Stimulated activated CD8-positive, alpha-beta memory T cell treated with anti-CD3 and anti-CD28 coated beads, Interleukin-7, amount 100 ng/mL, for 1 hour (primary cell): ENCODE results near the gene ZNF777.

Experiments
- DNase-seq, 2 donors: peaks; one replicate each; pipeline ENCODE4 v3.0.0-alpha.2; 2020; ENCODE audit warnings: low read depth in 2 of 2

The ZNF777 gene

GRCh38 chr7:149477494-149478443 is 16.9 kb upstream of the ZNF777 start:
- DNase-seq: no peak

DNA sequence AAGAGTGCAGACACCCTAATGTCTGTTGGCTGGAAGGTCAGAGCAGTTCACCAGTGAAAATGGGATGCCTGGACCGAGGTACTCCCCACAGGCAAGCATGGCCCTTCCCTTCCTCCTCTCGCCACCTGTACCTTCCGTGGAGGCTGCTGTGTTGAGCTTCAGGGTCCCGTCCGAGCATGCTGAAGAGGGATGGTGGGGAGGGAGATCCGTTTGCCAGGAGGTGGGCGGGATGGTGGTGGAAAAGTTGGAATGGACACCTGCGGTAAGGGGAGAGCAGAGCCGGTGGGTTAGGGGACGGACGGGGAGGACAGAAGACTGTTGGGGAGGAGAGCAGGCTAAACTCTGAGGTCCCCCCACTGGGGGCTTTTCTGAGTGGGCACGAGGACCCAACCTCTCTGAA is 15.9 kb upstream of the ZNF777 start:
- no peak for DNase-seq

DNA sequence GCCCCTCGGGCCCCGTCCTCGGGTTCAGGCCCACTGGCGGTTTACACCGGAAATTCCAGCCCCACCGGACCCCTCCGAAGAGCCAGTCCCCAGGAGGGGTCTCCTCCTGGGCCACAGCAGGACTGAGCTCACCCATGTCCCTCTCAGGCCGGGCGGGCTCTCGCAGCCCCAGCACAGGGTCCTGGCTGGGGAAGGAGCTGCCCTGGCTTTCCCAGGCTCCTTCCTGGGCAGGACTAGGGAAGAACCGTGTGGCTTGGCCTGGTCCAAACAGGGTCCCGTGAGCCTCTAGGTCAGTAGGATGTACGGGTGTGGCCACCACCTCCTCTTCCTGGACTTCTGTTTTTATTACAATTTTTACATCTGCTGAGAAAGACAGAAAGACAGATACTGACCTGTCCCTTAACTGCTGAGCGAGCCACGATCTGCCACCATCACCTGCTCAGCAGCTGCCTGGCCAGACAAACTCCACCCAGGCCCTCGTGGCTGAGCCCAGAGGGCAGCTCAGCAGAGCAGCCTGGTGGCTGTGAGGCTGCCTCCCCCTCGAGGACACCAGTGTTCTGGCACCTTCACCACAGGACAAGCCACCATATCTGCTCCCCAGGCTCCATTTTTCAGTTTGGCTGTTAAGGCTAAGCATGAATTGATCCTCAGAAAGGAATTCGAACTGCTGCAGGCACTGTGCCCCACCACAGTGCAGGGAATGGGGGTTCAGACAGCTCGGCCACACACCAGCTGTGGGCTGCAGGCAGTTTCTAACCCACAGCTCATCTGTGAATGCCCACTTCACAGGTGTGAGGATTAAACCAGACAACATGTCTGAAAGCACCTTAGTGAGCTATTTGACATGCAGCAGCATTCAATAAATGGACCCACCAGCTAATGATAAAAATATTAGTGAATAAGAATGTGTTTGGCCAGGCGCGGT is 14.5 kb upstream of the ZNF777 start:
- no peak for DNase-seq

GRCh38 chr7:149474309-149475120 is 13.7 kb upstream of the ZNF777 start:
- DNase-seq: no peak

DNA sequence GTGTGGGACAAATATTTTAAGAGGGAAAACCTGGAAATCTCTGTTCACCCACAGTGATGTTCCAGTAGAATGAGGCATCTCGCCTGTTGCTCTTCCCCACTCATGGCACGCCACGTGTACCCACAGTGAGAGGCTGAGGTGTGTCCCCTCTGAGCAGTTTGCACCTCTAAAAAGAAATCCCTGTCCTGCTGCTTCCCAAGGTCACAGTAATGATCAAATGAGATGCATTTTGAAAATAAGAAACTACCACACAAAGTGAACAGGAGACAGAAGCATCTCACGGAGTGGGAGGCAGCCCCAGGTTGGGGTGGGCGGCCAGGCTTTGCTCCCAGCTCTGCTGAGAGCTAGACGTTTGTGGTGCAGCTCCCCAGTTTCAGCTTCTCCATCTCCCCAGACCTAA is 12.4 kb upstream of the ZNF777 start:
- no peak for DNase-seq

DNA sequence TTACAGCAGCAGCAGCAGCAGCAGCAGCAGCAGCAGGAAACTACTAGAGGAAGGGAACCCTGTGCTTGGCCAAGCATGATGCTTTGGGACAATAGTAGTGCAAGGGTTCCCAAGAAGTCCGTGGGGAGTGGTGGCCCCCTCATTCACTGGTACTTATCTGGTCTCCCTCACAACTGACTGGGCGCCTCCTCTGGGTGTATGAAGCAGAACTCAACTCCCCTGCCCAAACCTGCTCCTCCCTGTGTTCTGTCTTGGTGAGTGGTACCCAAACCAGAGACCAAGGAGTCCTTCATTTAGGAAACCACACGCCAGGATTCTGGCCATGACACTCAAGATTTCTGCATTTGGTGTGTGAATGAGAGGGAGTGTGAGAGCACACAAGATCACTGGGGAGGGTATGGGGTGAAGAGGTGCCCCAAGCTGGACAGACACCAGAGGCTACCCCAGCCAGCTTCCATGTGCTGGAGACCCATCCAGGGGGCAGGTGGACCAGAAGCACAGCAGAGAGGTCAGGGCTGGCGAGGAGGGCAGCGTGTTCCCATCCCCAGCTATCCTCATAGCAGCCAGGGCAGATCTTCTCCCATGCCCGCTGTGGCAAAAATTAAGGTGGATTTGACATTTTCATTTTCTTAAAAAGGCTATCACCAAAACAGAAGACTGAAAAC is 10.6 kb upstream of the ZNF777 start:
- no peak for DNase-seq

DNA sequence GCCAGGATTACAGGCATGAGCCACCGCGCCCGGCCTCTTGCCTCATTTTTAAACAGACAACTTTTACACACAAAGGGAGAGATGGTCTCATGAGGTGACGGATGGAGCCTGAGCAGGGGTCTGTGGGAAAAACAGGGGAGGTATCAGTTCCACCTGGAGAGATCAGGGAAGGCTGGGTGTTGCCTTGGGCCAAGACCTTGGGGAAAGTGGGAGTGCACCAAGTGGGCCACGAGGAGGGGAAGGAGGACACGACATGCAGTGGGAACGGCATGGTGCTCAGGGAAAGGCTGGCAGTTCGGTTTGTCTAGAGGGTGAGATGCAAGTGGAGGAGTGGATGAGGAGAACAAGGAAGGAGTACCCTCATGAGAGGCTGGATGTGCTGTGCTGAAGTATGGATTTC is 8.9 kb upstream of the ZNF777 start:
- no peak for DNase-seq

- DNase-seq: no peak
Measured at GRCh38 chr7:149468208-149468607, 7.3 kb upstream of the ZNF777 start.

DNA sequence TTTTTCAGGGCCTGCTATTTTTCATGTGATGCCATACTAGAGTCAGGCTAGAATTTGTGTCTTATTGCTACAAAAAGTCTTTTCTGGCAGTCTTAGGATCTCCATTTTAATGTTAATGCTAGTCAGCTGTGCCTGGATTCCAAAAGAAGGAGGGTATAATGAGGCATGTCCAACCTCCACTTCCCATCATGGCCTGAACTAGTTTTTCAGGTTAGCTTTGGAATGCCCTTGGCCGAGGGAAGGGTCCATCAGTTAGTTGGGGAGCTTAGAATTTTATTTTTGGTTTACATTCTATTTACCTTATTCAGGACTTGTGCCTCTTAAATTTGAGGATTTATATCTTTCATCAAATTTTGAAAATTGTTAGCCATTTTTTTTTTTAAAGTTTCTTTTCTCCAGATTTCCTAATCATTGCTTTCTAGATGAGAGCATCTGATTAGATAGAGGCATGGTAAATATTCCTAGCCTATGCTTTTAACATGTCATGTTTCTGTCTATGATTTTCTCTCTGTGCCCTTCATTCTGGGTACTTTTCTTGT is 6.5 kb upstream of the ZNF777 start:
- no peak for DNase-seq

- no peak for DNase-seq
Measured at GRCh38 chr7:149466364-149466763, 5.5 kb upstream of the ZNF777 start.

DNA sequence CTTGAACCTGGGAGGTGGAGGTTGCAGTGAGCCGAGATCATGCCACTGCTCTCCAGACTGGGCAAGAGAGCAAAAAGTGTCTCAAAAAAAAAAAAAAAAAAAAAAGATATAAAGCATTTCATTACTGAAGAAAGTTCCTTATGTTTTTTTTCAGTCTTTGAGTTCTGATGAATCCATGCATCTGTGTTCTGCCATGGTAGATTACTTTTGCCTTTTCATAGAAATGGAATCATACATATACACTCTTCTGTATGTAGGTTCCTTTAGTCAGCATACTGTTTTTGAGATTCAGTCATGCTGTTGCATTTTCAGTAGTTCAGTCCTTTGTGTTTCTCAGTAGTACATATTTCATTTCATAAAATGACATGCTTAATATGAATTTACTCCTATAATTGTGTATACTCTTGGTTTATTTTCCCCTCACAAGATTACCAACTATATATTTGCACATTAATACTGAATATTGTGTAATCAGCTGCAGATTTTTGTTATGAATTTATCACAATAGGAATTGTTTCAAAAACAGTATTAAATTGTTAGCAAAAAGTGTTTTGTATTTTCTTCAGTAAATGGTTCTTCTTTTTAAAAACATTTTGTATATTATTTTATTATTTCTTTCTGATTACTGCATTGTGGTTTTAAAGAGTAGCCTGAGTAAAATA is 2.8 kb upstream of the ZNF777 start:
- no peak for DNase-seq

DNA sequence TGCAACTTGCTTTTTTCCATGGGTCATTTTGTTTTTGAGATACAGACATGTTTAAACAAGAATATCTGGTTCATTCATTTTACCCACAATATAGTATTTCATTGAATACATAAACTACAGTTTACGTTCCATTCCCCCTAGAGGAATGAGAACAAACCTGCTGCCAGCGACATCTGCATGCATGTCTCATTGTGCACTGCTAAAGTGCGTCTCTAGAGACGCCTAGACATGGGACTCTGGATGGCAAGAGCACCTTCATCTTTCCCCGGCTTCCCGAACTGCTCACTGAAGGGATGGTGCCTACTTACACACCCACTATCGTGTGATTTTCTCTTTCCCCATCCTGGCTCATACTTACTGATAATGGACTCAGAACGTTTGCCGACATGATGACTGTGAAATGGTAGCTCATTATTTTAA is 1.2 kb upstream of the ZNF777 start:
- no peak for DNase-seq

DNA sequence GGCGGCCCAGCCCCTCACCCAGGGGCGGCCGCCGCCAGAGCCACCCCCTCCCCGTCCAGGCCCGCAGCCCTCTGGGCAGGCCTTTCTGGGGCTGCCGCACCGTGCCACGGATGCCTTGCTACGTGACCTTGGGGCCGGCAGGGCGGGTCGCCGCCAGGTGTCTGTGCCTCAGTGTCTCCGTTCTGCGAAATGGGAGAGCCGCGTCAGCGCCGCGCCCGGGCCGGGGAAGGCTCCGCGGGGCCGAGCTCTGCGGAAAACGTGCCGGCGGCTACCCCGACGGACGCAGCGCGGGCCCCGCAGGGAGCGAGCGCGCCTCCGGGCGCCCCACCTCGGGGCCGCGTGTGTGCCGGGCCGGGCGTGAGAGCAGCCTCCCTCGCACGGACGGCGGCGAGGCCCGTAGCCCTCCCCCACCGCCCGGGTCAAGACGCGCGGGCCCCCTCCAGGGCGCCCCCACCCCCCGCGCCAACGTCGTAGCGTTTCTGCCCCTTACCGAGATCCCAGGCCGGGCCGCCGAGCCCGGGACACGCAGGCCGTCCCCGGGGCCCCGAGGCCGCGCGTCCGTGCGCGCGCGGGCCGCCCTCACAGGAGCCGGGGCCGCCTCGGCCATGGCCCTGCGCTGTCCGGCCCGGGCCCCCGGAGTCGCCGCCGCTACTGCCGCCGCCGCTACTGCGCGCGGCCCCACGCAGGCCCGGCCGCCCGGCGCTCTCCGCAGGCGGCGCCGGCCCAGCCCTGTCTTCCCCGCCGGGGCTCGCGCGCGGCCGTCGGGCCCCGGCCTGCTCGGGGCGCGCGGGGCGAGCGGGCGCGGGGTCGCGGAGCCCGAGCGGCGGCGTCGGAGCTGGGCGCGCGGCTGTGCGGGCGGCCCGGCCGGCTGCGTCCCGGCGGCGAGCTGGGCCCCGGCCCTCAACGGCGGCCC is 1.1 kb downstream of the ZNF777 start:
- DNase-seq: no peak

DNA sequence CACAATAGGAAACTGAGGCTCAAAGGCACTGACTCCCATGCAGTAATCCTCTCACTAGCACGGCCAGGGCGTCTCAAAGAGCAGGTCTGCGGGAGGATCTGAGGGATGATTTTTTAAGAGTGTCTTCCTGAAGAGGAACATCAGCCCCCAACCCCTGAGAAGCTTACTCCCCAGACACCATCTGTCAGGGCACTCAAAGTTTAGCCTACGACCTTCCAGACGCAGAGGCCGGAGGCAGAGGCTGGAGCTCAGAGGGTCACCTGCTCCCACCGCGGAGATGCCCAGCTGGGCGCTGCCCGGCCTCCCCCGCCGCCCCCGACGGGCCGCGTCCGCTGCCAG is 1.7 kb downstream of the ZNF777 start:
- DNase-seq: no peak

DNA sequence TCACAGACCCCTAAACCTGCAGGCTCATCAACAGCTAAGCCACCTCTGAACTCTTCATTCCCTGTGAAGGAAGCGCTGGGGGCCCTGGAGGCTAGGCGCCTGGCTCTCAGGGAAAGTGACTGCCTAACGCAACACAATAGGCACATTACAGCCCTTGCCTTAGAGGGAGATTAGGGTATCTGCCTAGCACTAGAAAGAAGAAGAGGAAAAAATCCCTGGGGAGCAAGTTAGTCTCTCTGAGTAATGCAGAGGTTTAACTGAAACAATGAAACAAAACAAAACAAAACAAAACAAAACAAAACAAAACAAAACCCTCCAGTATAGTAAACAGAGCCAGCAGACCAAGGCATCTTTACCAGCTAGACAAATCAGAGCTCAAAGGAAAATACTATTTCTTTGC is 2.6 kb downstream of the ZNF777 start:
- no peak for DNase-seq

DNA sequence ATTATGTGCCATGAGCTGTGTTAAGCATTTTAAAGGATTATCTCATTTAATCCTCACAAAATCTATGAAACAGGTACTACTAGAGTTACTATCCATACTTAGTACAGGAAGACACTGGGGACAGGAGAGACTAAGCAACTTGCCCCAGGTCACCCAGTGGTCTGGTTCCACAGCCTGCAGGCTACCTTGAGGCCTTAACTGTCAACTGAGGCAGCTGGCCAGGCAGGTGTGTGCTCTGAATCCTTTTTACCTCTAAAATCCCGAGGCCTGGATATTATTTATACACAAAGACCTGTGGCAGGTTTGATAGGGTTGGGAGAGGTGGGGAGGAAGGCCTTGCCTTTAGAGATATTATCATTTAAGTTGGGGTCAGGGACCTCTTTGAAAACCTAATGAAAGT is 3.1 kb downstream of the ZNF777 start:
- no peak for DNase-seq

GRCh38 chr7:149456506-149457421 is 4.1 kb downstream of the ZNF777 start:
- DNase-seq: no peak

- no peak for DNase-seq
Measured at GRCh38 chr7:149455175-149455950, 5.5 kb downstream of the ZNF777 start.
